ENCODE data around the gene PIGQ. TPM values are rescaled to one million over a fixed set of nuclear protein-coding genes. Genes with fewer than 3 reads are reported as not detected.

PIGQ gene
- total RNA-seq, 1 experiment from 2014 or later = 53.0 TPM

DNA sequence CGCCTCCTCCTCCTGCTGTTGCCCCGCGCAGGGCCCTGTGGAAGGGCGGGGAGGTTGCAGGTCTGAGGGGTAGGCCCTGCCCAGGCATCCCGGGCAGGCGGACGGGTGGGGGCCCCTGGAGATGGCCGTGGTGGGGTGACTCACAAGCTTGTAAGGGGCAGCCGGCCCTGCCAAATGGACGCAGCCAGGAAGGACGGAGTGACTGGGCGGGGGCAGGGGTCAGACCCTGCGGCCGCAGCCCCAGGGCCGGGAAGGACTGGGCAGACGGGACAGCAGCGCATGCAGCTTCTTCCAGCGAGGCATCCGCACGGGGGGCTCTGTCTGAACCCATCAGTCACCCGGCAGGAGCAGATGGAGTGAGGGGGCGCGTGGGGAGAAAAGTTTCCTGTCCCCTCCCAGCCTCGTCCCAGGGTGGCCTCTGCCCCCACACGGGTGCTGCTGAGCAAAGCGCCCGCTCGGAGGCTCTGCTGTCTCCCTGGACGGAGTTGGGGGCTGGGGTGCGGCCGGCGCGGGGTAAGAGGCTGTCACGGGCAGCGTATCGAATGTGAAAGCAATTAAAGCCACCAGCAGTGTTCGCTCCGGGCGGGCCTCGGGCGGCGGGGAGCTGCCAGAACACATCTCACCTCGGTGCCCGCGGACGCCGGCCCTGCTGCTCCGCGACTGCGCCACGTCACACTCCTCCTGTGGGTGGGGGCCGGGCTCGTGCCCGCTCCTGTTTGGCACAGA is 15.0 kb upstream of the PIGQ start:
- no peak for DNase-seq (ENCODE audit: low read depth)

DNA sequence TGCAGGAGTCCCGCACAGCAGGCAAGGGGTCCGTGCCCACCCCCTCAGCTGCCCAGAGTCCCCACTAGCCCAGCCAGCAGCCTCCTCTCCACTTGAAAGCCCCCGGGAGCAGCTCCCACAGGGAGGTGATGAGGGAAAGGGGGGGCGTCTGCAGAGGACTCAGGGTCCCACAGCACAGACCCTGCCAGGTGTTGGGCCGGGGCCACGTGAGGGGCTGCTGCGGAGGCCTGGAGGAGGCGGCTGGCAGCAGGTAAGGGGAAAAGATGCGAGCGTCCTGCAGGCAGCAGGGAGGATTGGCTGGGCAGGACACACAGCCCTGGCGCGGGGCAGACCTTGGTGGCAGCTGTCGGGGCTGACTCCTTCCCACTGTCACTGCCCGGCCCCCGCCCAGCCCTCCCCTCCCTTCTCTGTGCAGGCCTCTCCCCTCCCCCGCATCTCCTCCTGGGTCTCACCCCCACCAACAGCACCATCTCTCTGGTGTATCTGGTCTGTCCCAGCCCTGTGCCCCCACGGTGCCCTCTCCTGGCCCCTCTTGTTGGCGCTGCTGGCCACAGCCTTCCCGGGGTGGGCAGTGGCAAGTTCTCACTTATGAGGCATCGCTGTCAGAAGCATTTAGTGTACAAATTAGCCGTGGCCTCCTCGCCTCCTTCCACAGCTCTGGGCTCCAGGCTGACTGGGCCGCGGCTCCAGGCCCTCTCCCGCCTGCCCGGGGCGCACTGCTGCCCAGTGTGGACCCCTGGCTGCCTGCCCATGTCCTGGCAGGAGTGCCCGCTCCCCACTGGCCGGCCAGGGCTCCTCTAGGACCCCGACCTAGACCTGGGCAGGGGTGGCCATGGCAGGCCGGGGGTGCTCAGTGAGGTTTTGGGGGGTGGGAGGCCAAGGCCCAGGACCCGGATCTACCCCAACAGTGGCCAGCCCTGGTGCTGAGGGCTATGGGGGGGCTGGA is 14.0 kb upstream of the PIGQ start:
- no peak for DNase-seq (ENCODE audit: low read depth)

DNA sequence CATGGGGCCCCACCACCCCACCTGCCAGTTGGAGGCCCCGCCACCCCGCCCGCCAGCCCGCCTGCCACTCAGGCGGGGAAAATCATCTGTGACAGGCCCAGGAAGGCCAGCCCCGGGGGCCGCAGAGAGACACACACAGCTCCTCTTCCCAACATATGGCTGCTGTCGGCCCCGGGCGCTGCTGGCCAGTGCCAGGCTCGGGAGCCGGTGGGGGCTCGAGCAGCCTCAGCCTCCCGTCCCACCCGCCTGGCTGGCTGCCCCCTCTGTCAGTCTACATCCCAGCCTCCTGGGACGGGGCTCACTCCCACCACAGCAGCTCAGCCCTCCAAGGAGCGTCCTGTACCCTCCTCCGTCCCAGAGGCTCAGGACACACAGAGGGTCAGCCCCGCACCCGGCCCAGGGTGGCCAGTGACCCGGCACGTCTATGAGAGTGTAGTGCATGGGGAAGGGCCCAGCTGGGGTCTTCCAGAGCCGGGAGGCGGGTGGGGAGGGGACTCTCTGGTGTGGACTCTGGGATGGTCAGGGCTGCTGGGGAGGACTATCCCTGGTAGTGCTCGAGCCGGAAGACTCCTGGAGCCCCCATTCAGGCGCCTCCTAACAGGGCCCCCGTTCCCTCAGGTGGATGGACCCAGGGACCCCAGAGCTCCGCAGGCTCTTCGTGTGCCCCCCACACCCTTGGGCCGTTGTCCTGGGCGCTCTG is 13.1 kb upstream of the PIGQ start:
- no peak for DNase-seq (ENCODE audit: low read depth)

DNA sequence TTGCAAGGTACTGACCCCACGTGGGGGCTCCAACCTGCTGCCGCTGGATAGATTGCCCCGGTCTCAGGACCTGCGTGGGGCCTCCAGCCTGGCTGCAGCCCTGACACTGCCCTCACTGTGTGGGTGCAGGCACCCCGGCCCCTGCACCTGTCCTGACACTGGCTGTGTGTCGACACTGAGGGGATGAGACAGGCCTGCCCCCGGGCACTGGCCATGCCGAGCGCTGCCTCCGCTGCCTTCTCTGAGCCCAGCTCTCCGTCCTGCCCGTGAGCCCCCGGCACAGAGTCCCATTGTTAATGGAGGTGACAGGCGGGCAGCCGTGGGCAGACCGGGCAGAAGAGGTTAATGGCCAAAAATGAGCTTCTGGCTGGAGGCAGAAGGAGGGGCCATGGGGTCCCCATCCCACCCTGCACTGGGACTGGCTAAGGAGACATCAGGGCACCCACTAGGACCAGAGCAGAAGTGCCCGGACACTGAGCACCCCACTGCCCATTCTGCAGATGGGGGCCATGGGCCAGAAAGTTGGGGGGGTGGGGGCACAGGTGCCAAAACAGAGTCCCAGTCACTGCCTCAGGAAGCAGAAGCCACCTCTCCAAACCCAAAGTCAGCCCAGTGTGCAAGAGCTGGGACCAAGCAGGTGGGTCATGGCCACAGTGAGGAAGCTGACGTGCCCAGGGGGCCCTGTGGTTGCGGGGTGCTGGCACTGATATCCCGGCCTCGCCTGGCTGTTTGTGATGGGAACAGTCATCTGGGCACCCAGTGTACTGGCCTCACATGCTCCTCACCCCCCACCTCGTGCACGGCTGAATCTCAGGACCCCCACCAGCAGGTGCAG is 12.1 kb upstream of the PIGQ start:
- no peak for DNase-seq (ENCODE audit: low read depth)

DNA sequence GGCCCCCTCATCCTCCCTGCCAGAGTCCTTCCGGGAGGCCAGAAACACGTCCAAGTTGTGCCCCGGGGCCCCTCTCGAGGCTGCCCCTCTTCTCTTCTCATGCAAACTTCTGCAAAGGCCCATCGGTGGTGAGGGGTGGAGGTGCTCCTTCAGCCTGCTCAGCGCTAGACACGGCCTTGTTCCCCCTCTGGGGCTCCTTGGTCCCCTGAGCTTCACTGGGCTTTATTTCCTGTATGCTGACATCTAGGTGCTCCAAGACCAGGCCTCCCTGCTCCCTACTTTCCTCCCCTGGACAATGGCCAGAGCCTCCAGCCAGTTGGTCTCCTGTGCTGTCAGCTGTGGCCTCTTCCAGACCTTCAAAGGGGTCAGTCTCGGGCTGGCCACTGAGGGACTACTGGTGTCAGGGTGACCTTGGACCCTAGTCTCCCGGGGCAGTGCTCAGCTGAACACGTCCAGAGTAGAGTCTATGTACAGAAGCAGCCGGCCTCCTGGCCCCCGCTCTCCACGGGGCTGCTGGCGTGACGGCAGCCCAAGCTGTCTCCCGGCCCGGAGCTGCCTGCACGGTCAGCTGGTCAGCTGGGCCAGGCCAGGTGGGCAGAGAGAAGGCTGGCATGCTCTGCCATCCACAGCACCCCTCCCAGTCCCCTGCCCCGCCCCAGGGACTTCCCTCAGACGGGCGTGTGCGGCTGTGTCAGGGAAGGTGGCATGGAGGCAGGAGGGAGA is 11.3 kb upstream of the PIGQ start:
- DNase-seq (ENCODE audit: low read depth) = no peak

DNA sequence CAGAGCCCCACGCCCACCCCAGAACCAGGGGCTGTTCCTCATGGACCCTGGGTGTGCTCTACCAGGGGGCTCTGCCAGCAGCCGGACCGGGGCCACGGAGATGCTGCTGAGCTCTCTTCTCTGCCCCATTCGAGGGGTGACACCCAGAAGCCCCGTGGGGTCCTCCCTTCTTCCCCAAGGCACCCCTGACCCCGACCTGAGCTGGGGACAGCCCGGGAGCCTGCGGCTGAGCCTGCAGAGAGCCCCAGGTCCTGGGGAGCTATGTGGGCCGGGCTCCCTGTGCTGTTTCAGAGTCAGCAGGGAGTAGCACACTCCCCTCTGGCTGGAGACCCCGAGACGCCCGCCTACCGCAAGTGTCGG is 10.8 kb upstream of the PIGQ start:
- DNase-seq (ENCODE audit: low read depth) = no peak

DNA sequence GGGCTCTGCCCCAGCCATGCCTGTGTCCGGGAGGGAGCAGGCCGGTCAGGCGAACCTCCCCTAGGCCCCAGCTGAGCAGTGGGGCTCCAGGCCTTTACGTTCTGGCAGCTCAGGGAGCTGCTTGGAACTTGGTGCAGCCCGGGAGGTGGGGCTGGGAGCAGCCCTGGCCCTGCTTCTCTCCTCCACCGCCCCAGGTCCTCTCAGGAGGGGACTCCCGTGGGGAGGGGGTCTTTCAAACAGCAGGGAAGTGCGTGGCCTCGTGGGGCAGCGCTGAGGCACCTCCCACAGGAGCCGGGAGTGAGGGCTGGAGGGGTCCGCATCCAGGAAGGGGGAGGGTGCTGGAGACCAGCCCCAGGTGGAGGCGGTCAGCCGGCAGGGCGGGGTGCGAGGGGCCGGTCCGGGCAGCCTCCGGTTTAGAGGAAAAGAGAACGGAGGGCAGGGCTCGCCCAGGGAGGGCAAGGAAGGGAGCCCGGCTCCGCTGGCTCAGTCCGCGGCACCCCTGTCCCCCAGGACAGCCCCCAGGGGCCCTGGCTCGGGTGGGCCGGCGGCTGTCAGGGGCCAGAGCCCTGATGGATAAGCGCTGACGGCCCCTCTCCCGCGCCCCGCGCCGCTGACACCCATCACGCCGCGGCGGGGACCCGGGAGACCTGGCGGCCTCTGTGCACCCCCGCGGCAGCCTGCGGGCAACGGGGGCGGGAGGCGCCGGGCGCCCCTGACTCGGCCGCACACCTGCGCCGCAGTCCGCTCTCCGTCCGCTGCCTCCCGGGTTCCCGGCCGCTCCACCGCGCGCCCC is 10.2 kb upstream of the PIGQ start:
- DNase-seq (ENCODE audit: low read depth) = no peak

DNA sequence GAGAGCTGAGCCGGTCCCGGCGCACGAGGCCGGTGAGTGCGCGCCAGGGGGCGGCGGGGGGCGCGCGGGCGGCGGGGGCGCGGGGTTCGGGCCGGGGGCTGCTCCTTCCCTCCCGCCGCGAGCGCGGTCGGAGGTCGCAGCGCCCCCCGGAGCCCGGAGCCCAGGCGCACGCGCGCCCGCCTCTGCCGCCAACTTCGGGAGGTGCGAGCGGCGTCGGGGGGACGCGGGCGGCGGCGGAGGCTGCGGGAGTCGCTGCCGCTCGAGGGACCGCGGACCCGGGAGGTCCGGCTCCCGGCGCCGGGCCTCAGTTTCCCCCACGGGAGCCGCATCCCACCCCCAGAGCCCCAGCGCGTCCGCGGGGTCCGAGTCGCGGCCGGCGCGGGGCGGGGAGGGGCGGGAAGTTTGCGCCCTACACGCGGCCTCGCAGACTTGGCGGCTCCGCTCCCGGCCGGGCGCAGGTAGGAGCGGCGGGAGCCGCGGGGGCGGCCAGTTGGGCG is 9.5 kb upstream of the PIGQ start, which contains the start of gene PRR35:
Gene PRR35, plus strand, starts transcription at position 191 of the 497 bp plus-strand sequence. CDS start 2,901 bp downstream, outside the sequence.
- no peak for DNase-seq (ENCODE audit: low read depth)

DNA sequence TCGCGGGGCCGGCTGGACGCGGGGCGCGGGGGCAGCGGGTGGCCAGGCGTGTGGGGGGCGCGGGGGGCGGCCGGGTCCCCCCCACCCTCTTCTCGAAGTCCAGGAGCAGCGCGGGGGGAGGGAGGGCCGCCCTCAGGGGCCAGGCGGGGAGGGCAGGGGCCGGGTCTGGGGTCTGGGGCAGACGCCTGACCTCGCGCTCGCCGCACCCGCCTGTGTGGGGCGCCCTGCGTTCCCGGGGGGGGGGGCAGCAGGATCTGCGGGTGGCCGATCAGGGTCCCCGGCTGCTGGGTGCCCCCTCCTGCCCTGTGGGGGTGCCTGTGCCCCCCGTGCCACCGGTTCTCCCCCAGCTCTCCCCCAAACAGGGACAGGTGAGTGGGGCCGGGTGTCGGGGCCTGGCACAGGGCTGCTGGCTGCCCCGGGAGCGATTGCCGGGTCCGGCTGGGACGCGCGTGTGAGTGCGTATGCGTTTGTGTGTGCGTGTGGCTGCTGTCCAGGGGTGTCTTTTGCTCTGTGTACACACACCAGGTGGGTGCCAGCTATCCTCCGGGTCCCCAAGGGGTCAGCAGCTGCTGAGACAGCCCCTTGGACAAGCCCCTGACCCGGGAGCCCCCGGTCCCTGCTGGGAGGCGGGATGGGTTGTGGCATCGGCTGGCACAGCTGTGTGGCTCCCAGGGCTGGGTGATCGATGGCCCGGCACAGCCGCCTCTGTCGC is 8.9 kb upstream of the PIGQ start:
- no peak for DNase-seq (ENCODE audit: low read depth)

DNA sequence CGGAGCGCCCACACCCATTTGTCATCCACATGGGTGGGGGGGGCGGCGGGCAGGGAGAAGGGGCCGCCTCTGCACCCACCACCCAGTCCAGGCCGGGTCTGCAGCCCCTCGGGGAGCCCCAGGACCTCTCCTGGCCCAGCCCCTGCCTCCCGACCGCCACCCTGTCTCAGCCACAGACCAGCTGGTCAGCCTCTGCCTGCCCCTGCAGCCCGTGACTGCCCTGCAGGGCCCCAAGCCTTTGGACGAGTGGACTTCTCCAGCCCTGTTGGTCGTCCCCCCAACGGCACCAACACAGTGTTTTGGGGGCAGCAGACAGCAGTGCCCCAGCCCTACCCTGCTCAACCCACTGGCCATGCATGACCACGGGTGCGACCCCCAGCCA is 8.4 kb upstream of the PIGQ start:
- DNase-seq (ENCODE audit: low read depth) = no peak

DNA sequence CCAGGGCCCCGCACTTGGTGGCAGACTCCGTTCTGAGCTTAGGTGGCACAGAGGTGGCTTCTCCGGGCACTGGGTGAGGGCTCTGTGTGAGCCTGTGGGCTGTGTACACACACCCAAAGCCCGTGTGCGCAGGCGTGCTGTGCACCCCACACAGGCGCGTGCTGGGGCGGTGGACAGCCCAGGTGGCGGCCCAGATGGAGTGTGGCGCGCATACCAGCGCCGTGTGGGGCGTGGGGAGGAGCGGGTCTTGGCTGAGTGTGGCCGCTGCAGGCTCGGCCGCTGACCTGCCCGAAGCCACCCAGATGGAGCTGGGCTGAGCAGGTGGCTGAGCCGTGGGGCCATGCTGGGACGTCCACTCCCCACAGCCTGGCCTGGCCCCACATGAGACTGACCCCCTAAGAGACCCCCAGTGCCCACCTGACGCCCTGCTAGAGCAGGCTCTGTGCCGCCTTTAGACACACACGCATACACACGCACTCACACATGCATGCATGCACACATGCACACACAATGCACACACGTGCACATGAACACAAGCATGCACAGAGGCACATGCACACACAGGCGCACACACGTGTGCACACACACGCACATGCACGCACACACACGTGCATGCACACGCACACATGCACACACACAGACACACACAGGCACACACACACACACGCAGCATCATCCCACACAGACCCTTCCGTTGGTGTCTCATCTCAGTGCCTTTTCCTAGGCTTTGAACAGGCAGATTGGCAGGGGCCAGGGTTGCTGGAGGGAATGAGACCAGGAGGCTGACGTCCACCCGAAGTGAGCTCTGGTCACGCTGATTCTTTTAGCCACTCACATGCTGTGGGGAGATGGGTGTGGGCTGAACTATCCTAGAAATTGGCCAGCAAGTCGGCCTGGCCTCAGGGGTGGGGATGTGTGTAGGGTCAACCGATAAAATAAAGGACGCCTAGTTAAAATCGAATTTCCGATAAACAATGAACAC is 7.5 kb upstream of the PIGQ start:
- DNase-seq (ENCODE audit: low read depth) = no peak

DNA sequence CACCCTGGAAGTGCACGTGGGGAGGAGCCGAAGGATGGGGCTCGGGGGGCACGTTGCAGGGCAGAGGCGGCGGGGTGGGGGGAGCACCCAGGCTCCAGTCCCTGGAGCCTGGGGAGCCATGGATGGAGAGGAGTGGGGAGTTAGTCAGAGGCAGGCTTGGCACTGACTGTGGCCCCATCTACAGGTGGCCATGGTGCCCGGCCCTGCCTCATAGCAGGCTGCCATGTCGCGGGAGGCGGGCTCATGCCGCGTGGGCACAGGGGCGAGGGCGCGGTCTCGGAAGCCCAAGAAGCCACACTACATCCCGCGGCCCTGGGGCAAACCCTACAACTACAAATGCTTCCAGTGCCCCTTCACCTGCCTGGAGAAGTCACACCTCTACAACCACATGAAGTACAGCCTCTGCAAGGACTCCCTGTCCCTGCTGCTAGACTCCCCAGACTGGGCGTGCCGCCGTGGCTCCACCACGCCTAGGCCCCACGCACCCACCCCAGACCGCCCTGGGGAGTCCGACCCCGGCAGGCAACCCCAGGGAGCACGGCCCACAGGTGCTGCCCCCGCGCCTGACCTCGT is 6.6 kb upstream of the PIGQ start:
- DNase-seq (ENCODE audit: low read depth) = no peak

DNA sequence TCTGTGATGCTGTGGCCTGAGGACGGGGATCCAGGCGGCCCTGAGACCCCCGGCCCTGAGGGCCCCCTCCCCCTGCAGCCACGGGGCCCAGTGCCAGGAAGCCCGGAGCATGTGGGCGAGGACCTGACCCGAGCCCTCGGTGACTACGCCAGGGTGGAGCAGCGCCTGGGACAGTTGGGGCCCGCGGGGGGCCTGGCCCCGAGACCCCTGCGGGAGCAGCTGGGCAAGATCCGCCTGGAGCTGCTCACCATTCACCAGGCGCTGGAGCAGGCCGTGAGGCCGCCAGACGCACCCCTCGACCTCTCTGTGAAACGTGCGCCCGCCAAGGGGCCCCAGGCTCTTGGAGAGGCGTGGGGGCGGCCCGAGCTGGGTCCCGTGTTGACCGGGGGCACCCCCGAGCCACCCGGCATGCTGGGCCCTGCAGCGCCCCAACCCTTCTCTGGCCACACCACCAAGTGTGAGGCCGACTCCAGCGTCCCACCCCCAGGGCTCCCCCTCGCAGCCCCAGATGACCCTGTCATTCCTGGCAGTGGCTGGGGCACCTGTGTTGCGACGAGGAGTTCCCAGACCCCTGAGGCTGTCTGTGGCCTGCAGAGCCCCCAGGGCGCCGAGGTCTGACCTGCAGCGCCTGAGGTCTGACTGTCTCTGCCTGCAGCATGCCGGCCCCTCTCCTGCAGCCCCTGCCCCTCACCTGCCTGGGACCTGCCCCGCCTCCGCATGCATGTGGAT is 4.9 kb upstream of the PIGQ start:
- DNase-seq (ENCODE audit: low read depth) = no peak

DNA sequence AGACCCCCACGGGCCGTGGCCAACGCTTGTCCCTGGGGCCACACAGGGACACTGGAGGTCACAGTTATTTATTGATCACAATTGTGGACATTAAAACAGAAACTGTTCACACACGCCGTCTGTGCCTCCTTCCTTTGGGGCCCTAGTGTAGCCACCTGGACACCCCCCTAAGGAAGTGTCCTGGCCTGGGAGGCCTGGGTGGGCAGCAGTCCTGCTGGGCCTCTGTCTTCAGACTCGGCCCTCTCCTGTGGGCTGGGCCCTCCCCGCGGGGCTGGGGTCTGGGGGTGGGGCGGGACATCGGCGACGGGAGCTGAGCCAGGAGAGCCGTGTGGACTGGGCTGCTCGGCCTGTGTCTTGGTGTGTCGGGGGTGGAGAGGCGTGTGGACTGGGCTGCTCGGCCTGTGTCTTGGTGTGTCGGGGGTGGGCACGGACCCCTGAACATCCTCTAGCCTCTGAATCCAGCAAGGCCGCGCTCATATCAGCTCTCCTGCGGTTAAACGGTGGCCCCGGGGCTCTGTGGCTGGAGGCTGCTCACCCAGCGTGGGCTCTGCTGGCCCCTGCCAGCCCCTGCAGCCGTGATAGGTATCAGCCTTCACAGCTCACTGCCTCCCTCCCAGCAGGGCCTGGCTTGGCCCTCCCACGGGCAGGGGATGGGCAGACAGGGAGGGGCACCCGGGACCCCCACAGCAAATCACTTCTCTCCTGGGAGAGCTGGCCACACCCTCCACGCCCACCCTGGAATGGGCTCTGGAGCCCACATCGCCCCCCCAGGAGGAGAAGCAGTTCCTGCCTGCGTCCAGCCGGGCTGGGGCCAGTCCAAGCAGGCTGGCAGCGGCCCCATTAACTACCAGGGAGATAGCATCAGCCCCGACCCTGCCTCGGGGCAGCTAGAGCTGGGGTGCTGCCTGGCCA is 4.1 kb upstream of the PIGQ start:
- no peak for DNase-seq (ENCODE audit: low read depth)
